HCEC 1CT (cell line): ENCODE measurements around the gene BTBD7.
"Not testable (repeated sequence)": the region's sequence is repeated elsewhere in the genome, so short reads cannot be mapped to it uniquely, and the experiment has no call there.

ENCODE experiments used
- DNase-seq: peaks from one replicate; pipeline ENCODE4 v3.0.0-alpha.2; 2017

Gene BTBD7

GRCh38 chr14:93245764-93246420 is 86.9 kb downstream of the BTBD7 start:
- no peak for DNase-seq

- DNase-seq, result no peak
These were observed 92.2 kb downstream of the BTBD7 start for GRCh38 chr14:93240678-93241000.

GRCh38 chr14:93239869-93240677 is 92.8 kb downstream of the BTBD7 start:
- DNase-seq, result peak; percentile 88

GRCh38 chr14:93234798-93235197 is 98.0 kb downstream of the BTBD7 start:
- peak; percentile 81 for DNase-seq

GRCh38 chr14:93233078-93233477 is 99.8 kb downstream of the BTBD7 start:
- not testable (repeated sequence) for DNase-seq

GRCh38 chr14:93232159-93232558 is 100.7 kb downstream of the BTBD7 start:
- no peak for DNase-seq

GRCh38 chr14:93231129-93231979 is 101.5 kb downstream of the BTBD7 start:
- peak; percentile 24 for DNase-seq

GRCh38 chr14:93230539-93230938 is 102.3 kb downstream of the BTBD7 start:
- DNase-seq, result no peak

GRCh38 chr14:93228550-93228949 is 104.3 kb downstream of the BTBD7 start:
- no peak for DNase-seq

- DNase-seq, result no peak
These were observed 109.3 kb downstream of the BTBD7 start for GRCh38 chr14:93223565-93223964.

GRCh38 chr14:93220509-93220908 is 112.3 kb downstream of the BTBD7 start:
- no peak for DNase-seq

GRCh38 chr14:93219103-93219726 is 113.6 kb downstream of the BTBD7 start:
- DNase-seq, result peak; percentile 65

- DNase-seq, result no peak
These were observed 118.2 kb downstream of the BTBD7 start for GRCh38 chr14:93214598-93214997.

GRCh38 chr14:93212432-93212831 is 120.4 kb downstream of the BTBD7 start:
- DNase-seq, result no peak

GRCh38 chr14:93207468-93208308 is 125.1 kb downstream of the BTBD7 start:
- DNase-seq, result peak; percentile 60

- DNase-seq, result peak; percentile 100
These were observed 125.9 kb downstream of the BTBD7 start, which contains the start of the genes GON7 and UBR7 for GRCh38 chr14:93206793-93207467. Gene GON7 (minus strand): TSS chr14:93207065. CDS start chr14:93207037, 28 bp downstream. Gene UBR7 (plus strand): TSS chr14:93207256. CDS start chr14:93207292, 36 bp downstream.

GRCh38 chr14:93201155-93201704 is 131.6 kb downstream of the BTBD7 start:
- no peak for DNase-seq

- DNase-seq, result no peak
These were observed 132.3 kb downstream of the BTBD7 start for GRCh38 chr14:93200553-93200952.

GRCh38 chr14:93199031-93199430 is 133.8 kb downstream of the BTBD7 start:
- DNase-seq, result no peak

GRCh38 chr14:93195316-93195999 is 137.4 kb downstream of the BTBD7 start:
- no peak for DNase-seq
